HCT116 (cell line): Measurements from ENCODE around the gene ENTR1. TPM values are rescaled to one million over a fixed set of nuclear protein-coding genes. Genes with fewer than 3 reads are reported as not detected.

Experiments
- ATAC-seq: fragments of 200-7000 bp; cut with Tn5 transposase; 2 replicates; pipeline ENCODE4 v1.9.1; 2020; ENCODE audit warnings: mild to moderate bottlenecking, moderate library complexity
- BruUV-seq: library from RNA; stranded (reverse); fragments of 400-500 nt; replicated peaks from 2 replicates; lab custom pipeline; 2021; lab: Mats Ljungman, UMichigan
- CTCF ChIA-PET: fragments of 300-600 bp; sonication (Branson Sonifier 250); formaldehyde crosslinking; loops from one replicate; lab custom pipeline; 2021; ENCODE audit warnings: antibody characterized with exemption; lab: Charles Lee
- POLR2A ChIA-PET: fragments of 300-600, 350-600 bp; sonication (Branson Sonifier 250); formaldehyde crosslinking; loops from one replicate; lab custom pipeline; 2021; ENCODE audit warnings: antibody characterized with exemption; lab: Charles Lee
- RAD21 ChIA-PET, 2 experiments: fragments of 300-600 bp; sonication (Branson Sonifier 250); formaldehyde crosslinking; loops; one replicate each; lab custom pipeline; 2023; ENCODE audit warnings: low total read pairs in 2 of 2; ENCODE audit not compliant: uncharacterized antibody in 2 of 2, unreplicated experiment in 2 of 2, low non-redundant PET in 1 of 2; lab: Charles Lee
- DNase-seq: peaks from one replicate; pipeline ENCODE4 v3.0.0-alpha.2; 2010; ENCODE audit warnings: low read depth, low spot score
- H2AFZ ChIP-seq: fragments of 200-600 bp; shearing (Covaris generic), sonication (generic); 2 replicates; pipeline ENCODE4 v1.6.1; 2017; ENCODE audit warnings: low read depth, mixed run types, mixed read lengths, antibody characterized with exemption, low read length; ENCODE audit not compliant: poor library complexity, severe bottlenecking
- H3K27ac ChIP-seq: 2 replicates; pipeline ENCODE4 v1.5.1; 2012; ENCODE audit warnings: low read depth, low read length
- H3K27me3 ChIP-seq: fragments of 200-600 bp; sonication (generic); 2 replicates; pipeline ENCODE4 v1.6.1; 2016; ENCODE audit warnings: mixed run types, low read length, mixed read lengths; ENCODE audit not compliant: insufficient read depth
- H3K36me3 ChIP-seq, 2 experiments: fragments of 200-500 bp in 1 of 2; fragments of 200-600 bp in 1 of 2; sonication (Bioruptor generic) in 1 of 2; sonication (generic) in 1 of 2; 2 replicates each; pipeline versions ENCODE4 v1.5.1 to v1.6.1; 2014 to 2016; ENCODE audit warnings: low read length in 2 of 2, inconsistent platforms in 1 of 2, mixed read lengths in 1 of 2, mixed run types in 1 of 2; ENCODE audit not compliant: insufficient read depth in 2 of 2, control insufficient read depth in 1 of 2
- H3K4me1 ChIP-seq, 2 experiments: fragments of 200-600 bp in 1 of 2; sonication (generic) in 1 of 2; 2 replicates each; pipeline versions ENCODE4 v1.5.1 to v1.6.1; 2012 to 2017; ENCODE audit warnings: low read length in 2 of 2, inconsistent platforms in 1 of 2, mild to moderate bottlenecking in 1 of 2, mixed read lengths in 1 of 2, mixed run types in 1 of 2, moderate library complexity in 1 of 2; ENCODE audit not compliant: insufficient read depth in 2 of 2, control insufficient read depth in 1 of 2
- H3K4me2 ChIP-seq: fragments of 200-600 bp; sonication (generic); 2 replicates; pipeline ENCODE4 v1.6.1; 2017; ENCODE audit warnings: mixed run types, low read length, mixed read lengths
- H3K4me3 ChIP-seq, 2 experiments: fragments of 200-600 bp in 1 of 2; sonication (generic) in 1 of 2; replicated peaks in 1 of 2; 2 replicates each; pipeline ENCODE4 v1.5.1; 2011 to 2016; ENCODE audit warnings: low read length in 2 of 2, control low read depth in 1 of 2, low read depth in 1 of 2, mild to moderate bottlenecking in 1 of 2, mixed read lengths in 1 of 2, mixed run types in 1 of 2
- H3K79me2 ChIP-seq: fragments of 200-600 bp; sonication (generic); 2 replicates; pipeline ENCODE4 v1.6.1; 2017; ENCODE audit warnings: mild to moderate bottlenecking, mixed run types, low read length, moderate library complexity, mixed read lengths; ENCODE audit not compliant: insufficient read depth
- H3K9ac ChIP-seq: fragments of 200-600 bp; sonication (generic); 2 replicates; pipeline ENCODE4 v1.6.1; 2016; ENCODE audit warnings: low read length, mixed read lengths
- H3K9me2 ChIP-seq: fragments of 200-600 bp; sonication (generic), shearing (Covaris generic); 2 replicates; pipeline ENCODE4 v1.6.1; 2017; ENCODE audit warnings: mixed run types, mild to moderate bottlenecking, moderate library complexity; ENCODE audit not compliant: insufficient read depth
- H3K9me3 ChIP-seq, 2 experiments: fragments of 200-500 bp in 1 of 2; fragments of 200-600 bp in 1 of 2; sonication (Bioruptor generic) in 1 of 2; sonication (generic) in 1 of 2; 2 replicates each; pipeline ENCODE4 v1.6.1; 2014 to 2017; ENCODE audit warnings: low read length in 2 of 2, mixed read lengths in 2 of 2, inconsistent platforms in 1 of 2, low read depth in 1 of 2, mild to moderate bottlenecking in 1 of 2, mixed run types in 1 of 2, moderate library complexity in 1 of 2; ENCODE audit not compliant: control insufficient read depth in 1 of 2, insufficient read depth in 1 of 2
- H4K20me1 ChIP-seq: fragments of 200-600 bp; sonication (generic), shearing (Covaris generic); 2 replicates; pipeline ENCODE4 v1.6.1; 2017; ENCODE audit warnings: mixed run types, mild to moderate bottlenecking, moderate library complexity; ENCODE audit not compliant: insufficient read depth
- CEBPB ChIP-seq: IDR thresholded peaks from 2 replicates; pipeline ENCODE4 v1.6.1; 2012; ENCODE audit warnings: low read depth
- CTCF ChIP-seq, 3 experiments: fragments of 200-600 bp in 1 of 3; sonication (generic) in 1 of 3; IDR thresholded peaks in 2 of 3; conservative IDR thresholded peaks in 1 of 3; 2 replicates each; pipeline ENCODE4 v1.5.1; 2012 to 2017; ENCODE audit warnings: low read depth in 2 of 3, low read length in 2 of 3, antibody characterized with exemption in 1 of 3, borderline replicate concordance in 1 of 3, control low read depth in 1 of 3, mild to moderate bottlenecking in 1 of 3, mixed read lengths in 1 of 3, mixed run types in 1 of 3, moderate library complexity in 1 of 3; ENCODE audit not compliant: insufficient read depth in 1 of 3
- ELF1 ChIP-seq: IDR thresholded peaks from 2 replicates; pipeline ENCODE4 v1.6.1; 2012; ENCODE audit warnings: low read depth, borderline replicate concordance
- EZH2 ChIP-seq: fragments of 200-600 bp; sonication (generic); IDR thresholded peaks from 2 replicates; pipeline ENCODE4 v1.6.1; 2017; ENCODE audit warnings: antibody characterized with exemption, mixed run types
- EZH2phosphoT487 ChIP-seq: fragments of 200-600 bp; IDR thresholded peaks from 2 replicates; pipeline ENCODE4 v1.6.1; 2018; ENCODE audit warnings: antibody characterized with exemption, borderline replicate concordance
- POLR2AphosphoS5 ChIP-seq: IDR thresholded peaks from 2 replicates; pipeline ENCODE4 v1.6.1; 2011; ENCODE audit warnings: mild to moderate bottlenecking, low read depth, low read length, moderate library complexity
- REST ChIP-seq: IDR thresholded peaks from 2 replicates; pipeline ENCODE4 v1.6.1; 2012; ENCODE audit warnings: low read depth
- SIN3A ChIP-seq: IDR thresholded peaks from 2 replicates; pipeline ENCODE4 v1.6.1; 2012; ENCODE audit warnings: low read depth
- SRF ChIP-seq: IDR thresholded peaks from 2 replicates; pipeline ENCODE4 v1.6.1; 2012; ENCODE audit warnings: low read depth
- TCF7L2 ChIP-seq: IDR thresholded peaks from 2 replicates; pipeline ENCODE4 v1.7.0; 2011; ENCODE audit warnings: borderline replicate concordance, inconsistent platforms; ENCODE audit not compliant: insufficient read depth, insufficient read length; ENCODE audit errors: extremely low read depth
- YY1 ChIP-seq: IDR thresholded peaks from 2 replicates; pipeline ENCODE4 v1.6.1; 2011; ENCODE audit warnings: low read length, low read depth, moderate library complexity, mild to moderate bottlenecking; ENCODE audit not compliant: insufficient replicate concordance; ENCODE audit errors: extremely low read depth
- ZBTB33 ChIP-seq: IDR thresholded peaks from 2 replicates; pipeline ENCODE4 v1.6.1; 2011; ENCODE audit warnings: mild to moderate bottlenecking, low read length, moderate library complexity; ENCODE audit not compliant: insufficient replicate concordance; ENCODE audit errors: extremely low read depth
- ZFX ChIP-seq: fragments of 450-650 bp; IDR thresholded peaks from 2 replicates; pipeline ENCODE4 v1.6.1; 2017
- ZNF274 ChIP-seq: fragments of 200-500 bp; sonication (Bioruptor generic); IDR thresholded peaks from 2 replicates; pipeline ENCODE4 v1.6.1; 2014; ENCODE audit warnings: mild to moderate bottlenecking, low read depth, low read length, inconsistent platforms
- intact Hi-C: fragments of 100-400 bp; cut with micrococcal nuclease; formaldehyde crosslinking; loops from 2 replicates; pipeline ENCODE4 v1.10.0; 2022
- total RNA-seq: library from RNA; stranded (reverse); gene quantifications from one replicate; pipeline ENCODE4 v1.2.1, GENCODE V29; 2021; ENCODE audit not compliant: unreplicated experiment

Gene ENTR1
- total RNA-seq, 1 experiment from 2014 or later, result 119 TPM

- ChIA-PET CTCF (no interaction called here), RAD21 (no interaction called here), POLR2A (no interaction called here)
- Histone ChIP-seq H3K4me2 (no peak overlapping the region), H3K4me1 (no peaks in the 10 kb centered on the region), H3K9me2 (no peaks in the 10 kb centered on the region), H3K27ac (no peak overlapping the region), H3K79me2 (peaks cover 3% of the 10 kb centered on the region; the same call in 1 of the 2 replicates), H4K20me1 (no peaks in the 10 kb centered on the region), H3K4me3 (no peak overlapping the region), H3K36me3 (peaks cover 47 to 56% of the 10 kb centered on the region in 2 experiments; a peak in 3 of 4 replicates), H3K27me3 (no peaks in the 10 kb centered on the region), H2AFZ (no peak overlapping the region), H3K9me3 (no peaks in the 10 kb centered on the region), H3K9ac (no peak overlapping the region)
- BruUV-seq, result no TSS peak
- DNase-seq (no peak), ATAC-seq (no peak)
- no peak for TF ChIP-seq CTCF (IDR thresholded peaks at IDR 0.05 in 2 of 3, conservative IDR thresholded peaks at IDR 0.05 in 1 of 3; ENCODE audit: borderline replicate concordance in 1 of 3, insufficient read depth in 1 of 3, low read depth in 2 of 3, low read length in 2 of 3)
- no peak for TF ChIP-seq YY1
- no peak for TF ChIP-seq EZH2phosphoT487
- no peak for TF ChIP-seq TCF7L2
- no peak for TF ChIP-seq EZH2
- no peak for TF ChIP-seq ZFX
- no peak for TF ChIP-seq SRF
- no peak for TF ChIP-seq ELF1
- TF ChIP-seq REST, result no peak
- no peak for TF ChIP-seq SIN3A
- TF ChIP-seq ZNF274, result no peak
- TF ChIP-seq ZBTB33, result no peak
- no peak for TF ChIP-seq CEBPB
- TF ChIP-seq POLR2AphosphoS5, result no peak
- intact Hi-C loops, result no loop called here
Measured at GRCh38 chr9:136454026-136454796, 43.8 kb upstream of the ENTR1 start.
